ENCODE data around the gene SCARF2. TPM values are rescaled to one million over a fixed set of nuclear protein-coding genes. Genes with fewer than 3 reads are reported as not detected.
A peak's percentile ranks its signal among the peaks of the same experiment; 100 is the strongest.

The SCARF2 gene
- total and polyA plus RNA-seq, 2 donors (not counting 1 experiment from before 2014, with no cell fraction given): 0.86 to 1.3 TPM

- TF ChIP-seq EZH2 (IDR thresholded peaks at IDR 0.05; ENCODE audit: borderline replicate concordance, insufficient read depth, low read depth, low read length, poor library complexity, severe bottlenecking) (no peak), CTCF (IDR thresholded peaks at IDR 0.05) (no peak)
- Histone ChIP-seq H4K20me1 (ENCODE audit: control insufficient read depth, insufficient read depth, low read length, poor library complexity, severe bottlenecking) (no peaks in the 10 kb centered on the region), H2AFZ (ENCODE audit: insufficient read depth, low read depth, low read length, poor library complexity, severe bottlenecking) (peak within 1 kb of the TSS; percentile 100), H3K4me1 (ENCODE audit: control insufficient read depth in 2 of 2, insufficient read depth in 2 of 2, low read length in 2 of 2) (peaks cover 10 to 19% of the 10 kb centered on the region in 2 donors), H3K27me3 (replicated peaks in 1 of 4; ENCODE audit: control extremely low read depth in 1 of 4, control insufficient read depth in 3 of 4, insufficient read depth in 4 of 4, low read length in 3 of 4) (no peaks in the 10 kb centered on the region), H3K9me3 (ENCODE audit: control extremely low read depth in 1 of 3, control insufficient read depth in 2 of 3, insufficient read depth in 1 of 3, low read length in 2 of 3) (peaks cover 0 to 6% (median 0%) of the 10 kb centered on the region in 3 donors), H3K4me3 (ENCODE audit: control extremely low read depth in 1 of 5, extremely low read depth in 1 of 5, insufficient read depth in 1 of 5, low read depth in 2 of 5, low read length in 4 of 5) (peak within 1 kb of the TSS; percentile 53 to 86 (median 74)), H3K79me2 (ENCODE audit: control insufficient read depth, insufficient read depth, low read length) (peaks cover 18% of the 10 kb centered on the region), H3K36me3 (replicated peaks in 1 of 2; ENCODE audit: control extremely low read depth in 1 of 2, control insufficient read depth in 1 of 2, extremely low read depth in 1 of 2, insufficient read depth in 2 of 2, low read length in 1 of 2) (no peaks in the 10 kb centered on the region), H3K27ac (ENCODE audit: low read length in 2 of 2) (peak within 1 kb of the TSS; percentile 47 to 77), H3K4me2 (replicated peaks; ENCODE audit: low read depth, low read length, poor library complexity, severe bottlenecking) (peak within 1 kb of the TSS; percentile 89), H3K9ac (ENCODE audit: low read length) (peak within 1 kb of the TSS; percentile 87)
- peak; percentile 95 for ATAC-seq (ENCODE audit: low read depth)
- intact Hi-C loops (cut with micrococcal nuclease): loop anchor here (2.0 to 5.0 kb wide), 2 partner anchors 69 to 463 kb away; partner anchors contain the start of genes PI4KA and SNAP29
- ChIA-PET POLR2A (interaction anchor here (1.0 to 1.4 kb wide), 2 partner anchors 70 to 309 kb away, joined by 3 to 5 read pairs; no protein-coding TSS in a partner anchor), CTCF (interaction anchor here (0.5 to 1.2 kb wide), 4 partner anchors 24 to 324 kb away, joined by 3 to 6 read pairs (median 3); no protein-coding TSS in a partner anchor)
- Mint-ChIP-seq H3K4me1 (peaks cover 29% of the 10 kb centered on the region), H3K9me3 (ENCODE audit: insufficient read depth) (no peaks in the 10 kb centered on the region), H3K27me3 (no peaks in the 10 kb centered on the region), H3K4me3 (peak within 1 kb of the TSS; percentile 97), H3K27ac (peak within 1 kb of the TSS; percentile 95)
- peak; percentile 88 for DNase-seq
- WGBS (ENCODE audit: insufficient coverage): 2% methylated on average over 71 of the region's 71 CpGs
Measured at GRCh38 chr22:20393705-20394476, 43.7 kb downstream of the SCARF2 start, which contains the start of gene ZNF74. ZNF74 (plus strand) TSS chr22:20394151; CDS start chr22:20394629, 478 bp downstream.

All from B cell (primary cell).